B cell (primary cell): ENCODE data around the gene ZNF557. TPM values are rescaled to one million over a fixed set of nuclear protein-coding genes. Genes with fewer than 3 reads are reported as not detected.

Experiments used
- ATAC-seq: fragments of 200-7000 bp; cut with Tn5 transposase; one replicate; pipeline ENCODE4 v1.10.0; 2021; ENCODE audit warnings: low read depth, mild to moderate bottlenecking, moderate number of reproducible peaks, moderate library complexity
- CTCF ChIA-PET: fragments of 350-600 bp; sonication (Branson Sonifier 250); formaldehyde crosslinking; loops from one replicate; lab custom pipeline; 2021; ENCODE audit warnings: antibody characterized with exemption, inconsistent platforms; lab: Charles Lee
- POLR2A ChIA-PET: fragments of 350-600 bp; sonication (Branson Sonifier 250); formaldehyde crosslinking; loops from one replicate; lab custom pipeline; 2021; ENCODE audit warnings: antibody characterized with exemption; lab: Charles Lee
- DNase-seq: peaks from one replicate; pipeline ENCODE4 v3.0.0; 2013
- H2AFZ ChIP-seq: 2 replicates; pipeline ENCODE4 v1.6.1; 2012; ENCODE audit warnings: mild to moderate bottlenecking, low read depth, low read length; ENCODE audit not compliant: insufficient read depth, poor library complexity, severe bottlenecking
- H3K27ac ChIP-seq, 2 donors: 1 replicate in 1 of 2; 2 replicates in 1 of 2; pipeline ENCODE4 v1.5.1; 2012 to 2013; ENCODE audit warnings: low read length in 2 of 2, mild to moderate bottlenecking in 2 of 2, moderate library complexity in 1 of 2
- H3K27me3 ChIP-seq, 4 experiments: fragments of 200-600 bp in 1 of 4; sonication (generic) in 1 of 4; replicated peaks in 1 of 4; 1 replicate in 2 of 4; 2 replicates in 2 of 4; pipeline versions ENCODE4 v1.6.1 to v1.7.0; 2013 to 2016; ENCODE audit warnings: low read length in 3 of 4, mild to moderate bottlenecking in 2 of 4, mixed read lengths in 1 of 4, moderate library complexity in 1 of 4; ENCODE audit not compliant: insufficient read depth in 4 of 4, control insufficient read depth in 3 of 4; ENCODE audit errors: control extremely low read depth in 1 of 4
- H3K36me3 ChIP-seq, 2 experiments: replicated peaks in 1 of 2; 1 replicate in 1 of 2; 2 replicates in 1 of 2; pipeline versions ENCODE4 v1.6.1 to v1.7.1; 2013; ENCODE audit warnings: low read length in 1 of 2; ENCODE audit not compliant: insufficient read depth in 2 of 2, control insufficient read depth in 1 of 2; ENCODE audit errors: control extremely low read depth in 1 of 2, extremely low read depth in 1 of 2
- H3K4me1 ChIP-seq, 2 donors: fragments of 200-600 bp in 1 of 2; sonication (generic) in 1 of 2; 1 replicate in 1 of 2; 2 replicates in 1 of 2; pipeline versions ENCODE4 v1.5.1 to v1.6.1; 2013 to 2017; ENCODE audit warnings: low read length in 2 of 2; ENCODE audit not compliant: control insufficient read depth in 2 of 2, insufficient read depth in 2 of 2
- H3K4me2 ChIP-seq: replicated peaks from 2 replicates; pipeline ENCODE3; 2012; ENCODE audit warnings: mild to moderate bottlenecking, low read depth, low read length; ENCODE audit not compliant: poor library complexity, severe bottlenecking
- H3K4me3 ChIP-seq, 5 experiments: fragments of 200-600 bp in 1 of 5; sonication (generic) in 1 of 5; 1 replicate in 3 of 5; 2 replicates in 2 of 5; pipeline versions ENCODE4 v1.5.1 to v1.7.0; 2011 to 2016; ENCODE audit warnings: low read length in 4 of 5, mild to moderate bottlenecking in 4 of 5, low read depth in 2 of 5, control low read depth in 1 of 5, moderate library complexity in 1 of 5; ENCODE audit not compliant: insufficient read depth in 1 of 5; ENCODE audit errors: control extremely low read depth in 1 of 5, extremely low read depth in 1 of 5
- H3K79me2 ChIP-seq: fragments of 200-600 bp; sonication (generic); one replicate; pipeline ENCODE4 v1.6.0; 2016; ENCODE audit warnings: low read length; ENCODE audit not compliant: control insufficient read depth, insufficient read depth
- H3K9ac ChIP-seq: fragments of 200-600 bp; sonication (generic); 2 replicates; pipeline ENCODE4 v1.6.1; 2017; ENCODE audit warnings: mild to moderate bottlenecking, low read length, moderate library complexity
- H3K9me3 ChIP-seq, 3 donors: one replicate each; pipeline versions ENCODE4 v1.6.1 to v1.7.1; 2013; ENCODE audit warnings: low read length in 2 of 3; ENCODE audit not compliant: control insufficient read depth in 2 of 3, insufficient read depth in 1 of 3; ENCODE audit errors: control extremely low read depth in 1 of 3
- H4K20me1 ChIP-seq: 2 replicates; pipeline ENCODE4 v1.6.0; 2012; ENCODE audit warnings: mild to moderate bottlenecking, low read length; ENCODE audit not compliant: insufficient read depth, control insufficient read depth, poor library complexity, severe bottlenecking
- H3K27ac Mint-ChIP-seq: one replicate; pipeline ENCODE4 v1.8.0; 2021; ENCODE audit warnings: mixed read lengths
- H3K27me3 Mint-ChIP-seq: one replicate; pipeline ENCODE4 v1.8.0; 2021; ENCODE audit warnings: mixed read lengths
- H3K4me1 Mint-ChIP-seq: one replicate; pipeline ENCODE4 v1.8.0; 2021; ENCODE audit warnings: mixed read lengths
- H3K4me3 Mint-ChIP-seq: one replicate; pipeline ENCODE4 v1.8.0; 2021; ENCODE audit warnings: mixed read lengths
- H3K9me3 Mint-ChIP-seq: one replicate; pipeline ENCODE4 v1.8.0; 2022; ENCODE audit warnings: mixed read lengths; ENCODE audit not compliant: insufficient read depth
- CTCF ChIP-seq: fragments of 200-600 bp; IDR thresholded peaks from one replicate; pipeline ENCODE4 v1.8.0; 2022; ENCODE audit warnings: antibody characterized with exemption, mild to moderate bottlenecking
- EZH2 ChIP-seq: IDR thresholded peaks from 2 replicates; pipeline ENCODE4 v1.6.1; 2012; ENCODE audit warnings: borderline replicate concordance, low read depth, mild to moderate bottlenecking, moderate library complexity, low read length; ENCODE audit not compliant: insufficient read depth, poor library complexity, severe bottlenecking
- intact Hi-C: fragments of 100-400 bp; cut with micrococcal nuclease; formaldehyde crosslinking; loops from one replicate; pipeline ENCODE4 v1.10.0; 2022
- polyA plus RNA-seq: library from polyadenylated mRNA; depleted of rRNA; stranded (reverse); fragments of >200 nt; gene quantifications from 2 replicates; pipeline ENCODE4 v1.2.3, GENCODE V29; 2012
- total RNA-seq, 2 donors: library from RNA; stranded (reverse); fragments of 120-200 nt in 1 of 2; gene quantifications; 1 replicate in 1 of 2; 2 replicates in 1 of 2; pipeline versions ENCODE4 v1.2.3 to v1.2.4, GENCODE V29; 2013 to 2022

Gene ZNF557
- total and polyA plus RNA-seq, 2 donors (not counting 1 experiment from before 2014, with no cell fraction given), result 1.5 to 26.8 TPM

- ChIA-PET CTCF (no interaction called here), POLR2A (no interaction called here)
- Histone ChIP-seq H3K4me2 (no peak overlapping the region), H3K9ac (no peak overlapping the region), H2AFZ (no peak overlapping the region), H3K4me1 (peaks cover under 1 to 9% of the 10 kb centered on the region in 2 donors), H3K79me2 (no peaks in the 10 kb centered on the region), H3K27me3 (no peaks in the 10 kb centered on the region), H3K4me3 (no peak overlapping the region), H4K20me1 (no peaks in the 10 kb centered on the region), H3K9me3 (peaks cover 0 to 6% (median 0%) of the 10 kb centered on the region in 3 donors), H3K36me3 (no peaks in the 10 kb centered on the region), H3K27ac (no peak overlapping the region)
- TF ChIP-seq EZH2 (no peak), CTCF (no peak)
- intact Hi-C loops, result no loop called here
- Mint-ChIP-seq H3K27ac (no peak overlapping the region), H3K27me3 (no peaks in the 10 kb centered on the region), H3K4me1 (peaks cover 5% of the 10 kb centered on the region), H3K9me3 (no peaks in the 10 kb centered on the region), H3K4me3 (no peak overlapping the region)
- ATAC-seq (no peak), DNase-seq (no peak)
These were observed 35.4 kb downstream of the ZNF557 start for GRCh38 chr19:7104747-7105447.
